AG20443 (cell line): ENCODE data around the gene PCDH9.

Experiments used
- DNase-seq: peaks from one replicate; pipeline ENCODE4 v3.0.0; 2012; ENCODE audit warnings: low spot score, mixed read lengths

Gene PCDH9

GRCh38 chr13:66842766-66843165 lies 387.4 kb downstream of the PCDH9 start:
- DNase-seq: no peak

DNA sequence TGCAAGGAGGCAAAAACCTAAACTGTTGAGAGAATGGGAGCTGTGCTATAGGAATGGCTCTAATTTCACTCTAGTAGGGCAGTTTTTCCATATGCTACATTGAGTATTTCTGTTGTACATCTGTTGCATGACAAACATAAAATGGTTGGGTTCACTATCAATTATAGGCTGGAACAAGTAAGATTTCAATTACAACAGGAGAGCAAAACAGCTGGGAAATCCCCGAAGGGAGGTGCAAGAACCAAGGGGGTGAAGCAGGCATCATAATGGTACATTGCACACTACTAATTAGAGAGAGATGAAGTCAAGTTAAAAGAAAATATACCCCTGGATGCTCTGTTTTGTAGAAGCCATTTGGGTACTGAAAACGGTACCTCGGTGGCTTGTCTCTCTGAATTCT lies 389.5 kb downstream of the PCDH9 start:
- no peak for DNase-seq

- DNase-seq: no peak
These were observed 392.9 kb downstream of the PCDH9 start for GRCh38 chr13:66837246-66837645.

DNA sequence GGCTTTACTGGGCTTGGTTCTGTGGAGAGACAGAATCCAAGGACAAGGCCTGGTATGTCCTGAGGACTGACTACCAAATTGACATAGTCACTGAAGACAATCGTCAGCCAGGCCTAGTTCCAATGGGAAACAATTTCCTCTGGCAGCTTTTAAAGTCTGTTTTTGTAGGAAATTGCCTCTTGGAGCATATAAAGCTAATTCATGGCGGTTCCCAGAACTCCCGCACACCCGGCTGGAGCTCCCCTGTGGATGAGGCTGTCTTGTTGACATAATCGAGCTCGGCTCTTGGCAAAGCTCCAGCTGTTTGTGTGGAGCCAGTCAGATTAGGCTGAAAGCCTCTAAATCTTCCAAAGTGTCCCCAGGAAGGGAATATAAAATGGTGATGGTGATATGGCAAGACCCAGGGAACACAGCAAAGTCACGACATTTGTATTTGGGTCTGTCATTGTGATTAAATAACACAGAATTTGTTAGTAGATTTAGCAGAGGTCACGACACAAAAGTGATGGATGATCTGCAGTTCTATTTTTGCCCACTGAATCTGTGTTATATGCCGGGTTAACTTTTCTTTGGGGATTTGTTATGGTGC lies 395.0 kb downstream of the PCDH9 start:
- no peak for DNase-seq

GRCh38 chr13:66830940-66831716 lies 399.0 kb downstream of the PCDH9 start:
- no peak for DNase-seq

- no peak for DNase-seq
These were observed 400.3 kb downstream of the PCDH9 start for GRCh38 chr13:66829803-66830202.

DNA sequence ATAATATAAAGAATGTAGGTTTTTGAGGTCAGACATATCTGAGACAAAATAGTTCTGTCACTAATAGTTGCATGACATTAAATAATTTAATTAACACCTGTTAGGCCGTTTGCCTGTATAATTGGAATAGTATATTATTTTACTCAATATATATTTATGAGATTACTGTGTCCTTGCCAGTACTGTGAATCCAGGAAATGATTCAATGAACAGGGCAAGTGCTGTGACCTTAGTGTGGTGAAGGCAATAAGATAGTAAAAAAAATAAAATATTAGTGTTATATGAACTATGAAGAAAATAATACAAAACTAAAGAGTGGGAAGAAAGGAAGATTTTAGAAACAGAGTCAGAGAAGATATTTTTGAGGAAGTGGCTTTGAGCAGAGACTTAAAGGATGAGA lies 403.7 kb downstream of the PCDH9 start:
- DNase-seq: no peak

GRCh38 chr13:66821551-66821950 lies 408.6 kb downstream of the PCDH9 start:
- DNase-seq: no peak

- DNase-seq: no peak
These were observed 418.7 kb downstream of the PCDH9 start for GRCh38 chr13:66811455-66811854.

DNA sequence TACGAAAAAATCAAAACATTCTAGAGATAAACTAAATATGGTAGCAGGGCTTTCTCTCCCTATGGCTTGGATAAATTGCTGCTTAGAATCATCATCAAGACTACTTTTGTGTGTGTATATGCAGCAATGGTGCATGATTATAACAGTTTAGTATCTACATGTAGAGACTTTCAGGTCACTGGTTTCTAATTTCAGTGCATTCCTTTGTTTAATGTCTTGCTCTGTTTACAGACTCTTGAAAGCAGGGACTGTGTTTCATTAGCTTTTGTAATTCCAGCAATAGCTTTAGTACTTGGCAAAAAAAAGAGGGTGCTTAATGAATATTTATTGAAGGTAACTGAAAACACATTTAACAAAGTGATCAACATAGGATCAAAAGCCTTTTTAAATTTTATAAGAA lies 420.7 kb downstream of the PCDH9 start:
- DNase-seq: no peak

- no peak for DNase-seq
These were observed 422.9 kb downstream of the PCDH9 start for GRCh38 chr13:66807251-66807650.

- DNase-seq: no peak
These were observed 424.5 kb downstream of the PCDH9 start for GRCh38 chr13:66805657-66806056.

DNA sequence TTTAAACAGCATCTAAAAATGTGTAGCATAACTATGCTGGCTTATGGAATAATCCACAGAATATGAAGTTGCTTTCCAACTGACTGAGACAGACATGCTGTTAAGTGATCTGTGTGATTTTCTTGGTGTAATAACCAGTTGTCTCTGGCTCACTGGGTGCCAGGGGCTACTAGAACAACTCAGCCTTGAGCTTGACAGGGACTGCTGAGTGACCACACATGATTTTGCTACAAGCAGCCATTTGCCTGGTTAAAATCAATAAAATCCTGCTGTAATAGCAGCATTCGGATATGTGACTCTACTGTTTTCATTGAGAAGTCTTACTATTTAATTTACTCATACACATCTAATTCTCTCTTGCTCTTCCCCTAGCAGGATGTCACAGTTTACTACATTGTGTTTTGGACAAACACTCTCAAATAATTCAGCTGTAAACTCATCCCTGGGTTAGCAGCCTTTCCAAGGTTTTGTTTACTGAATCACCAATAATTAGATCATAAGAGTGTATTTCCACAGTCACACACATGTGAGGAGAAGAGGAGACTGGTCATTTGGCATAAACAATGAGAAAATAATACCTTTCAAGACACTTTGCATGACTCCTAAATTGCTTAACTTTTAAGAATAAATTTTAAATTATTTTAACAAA lies 426.2 kb downstream of the PCDH9 start:
- no peak for DNase-seq

DNA sequence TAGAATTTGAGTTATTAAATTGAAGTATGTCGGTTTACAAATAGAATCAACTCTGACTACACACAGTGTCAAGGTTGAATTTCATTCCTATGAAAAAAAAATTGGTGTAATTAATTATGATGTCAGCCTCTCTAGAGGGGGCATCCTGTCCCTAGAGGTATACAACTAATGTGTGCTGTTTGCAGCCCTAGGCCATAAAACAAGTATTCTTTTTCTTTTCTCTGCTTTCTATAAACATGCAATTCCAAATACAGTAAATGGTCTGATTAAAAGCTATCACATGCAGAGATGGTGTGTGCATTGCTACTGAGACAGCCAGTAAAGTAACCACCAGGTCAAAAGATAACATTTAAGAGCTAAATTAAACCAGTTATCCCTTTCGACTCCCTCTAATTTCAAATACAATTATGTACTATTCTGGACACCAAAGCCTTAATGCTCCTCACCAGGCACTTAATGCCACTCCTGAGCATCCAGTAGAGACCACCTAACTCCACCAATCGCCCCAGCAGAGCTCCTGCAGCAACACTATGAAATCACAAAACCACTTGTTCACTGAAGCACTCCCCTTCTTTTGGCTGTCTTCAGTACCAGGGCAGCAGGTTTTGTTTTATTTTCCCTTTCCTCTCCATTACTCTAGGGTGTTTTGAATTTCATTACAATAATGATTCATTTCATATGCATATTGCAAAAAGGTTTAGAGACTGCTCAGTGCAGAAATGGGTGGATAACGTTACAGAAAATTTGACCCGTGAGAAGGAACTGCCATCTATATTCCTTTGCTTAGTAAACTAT lies 426.9 kb downstream of the PCDH9 start:
- no peak for DNase-seq

DNA sequence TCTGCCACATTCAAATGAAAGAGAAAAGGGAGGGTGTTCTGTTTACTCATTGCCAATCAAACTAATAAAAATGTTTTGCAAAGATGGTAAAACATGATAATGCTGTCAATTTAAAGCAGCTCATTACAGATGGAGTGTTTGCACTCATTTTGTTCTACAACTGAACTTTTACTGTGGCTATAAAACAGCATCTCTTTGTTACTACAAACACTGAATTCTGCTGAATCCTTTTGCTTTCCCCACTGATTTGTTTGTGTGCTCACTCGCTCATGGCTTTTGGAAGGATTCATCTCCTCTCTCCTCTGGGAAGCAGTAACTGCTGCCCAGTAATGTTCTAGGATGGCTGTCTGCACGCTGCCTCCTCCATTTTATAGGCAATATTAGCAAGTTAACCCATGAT lies 434.5 kb downstream of the PCDH9 start:
- DNase-seq: no peak

- no peak for DNase-seq
These were observed 435.6 kb downstream of the PCDH9 start for GRCh38 chr13:66794340-66795031.

- DNase-seq: no peak
These were observed 439.3 kb downstream of the PCDH9 start for GRCh38 chr13:66790861-66791260.

- no peak for DNase-seq
These were observed 448.9 kb downstream of the PCDH9 start for GRCh38 chr13:66781241-66781640.

GRCh38 chr13:66780814-66781213 lies 449.3 kb downstream of the PCDH9 start:
- no peak for DNase-seq

GRCh38 chr13:66778461-66778860 lies 451.7 kb downstream of the PCDH9 start:
- DNase-seq: no peak

DNA sequence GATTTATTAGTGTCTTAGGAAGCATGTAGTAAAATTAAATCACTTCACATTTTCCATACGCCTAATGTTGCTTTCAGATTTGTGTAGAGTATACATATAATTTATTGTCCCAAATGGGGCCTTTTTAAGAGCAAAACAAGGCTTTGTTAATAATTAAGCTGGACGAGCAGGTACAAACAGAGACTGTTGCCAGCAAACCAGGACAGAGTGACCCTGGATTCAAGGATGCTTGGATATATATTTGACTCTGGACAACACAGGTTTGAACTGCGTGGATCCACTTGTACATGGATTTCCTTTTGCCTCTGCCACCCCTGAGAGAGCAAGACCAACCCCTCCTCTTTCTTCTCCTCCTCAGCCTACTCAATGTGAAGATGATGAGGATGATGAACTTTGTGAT lies 454.9 kb downstream of the PCDH9 start:
- DNase-seq: no peak

DNA sequence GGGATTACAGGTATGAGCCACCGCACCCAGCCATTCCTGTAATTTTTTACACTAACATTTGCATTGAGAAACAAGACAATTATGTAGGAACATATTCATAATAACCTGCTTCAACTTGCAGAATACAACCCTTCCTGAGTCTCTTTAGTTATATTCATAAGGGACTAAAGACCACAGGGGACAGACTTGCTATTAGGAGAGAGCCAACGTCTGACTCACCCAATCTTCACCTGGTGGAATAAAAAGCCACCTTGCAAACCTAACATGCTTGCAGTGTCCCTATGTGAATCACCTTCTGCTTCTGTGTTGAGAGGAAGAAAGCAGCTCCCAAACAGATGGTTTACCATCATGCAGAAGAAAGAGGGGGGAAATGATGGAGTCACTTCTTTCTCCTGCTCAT lies 456.1 kb downstream of the PCDH9 start:
- no peak for DNase-seq
